Right lobe of liver (tissue), 6 donors: ENCODE measurements around the gene KCNC1. TPM values are rescaled to one million over a fixed set of nuclear protein-coding genes. Genes with fewer than 3 reads are reported as not detected.

Source experiments
- ATAC-seq, 4 donors: fragments of 200-7000 bp; cut with Tn5 transposase; one replicate each; pipeline ENCODE4 v1.9.1; 2020; ENCODE audit warnings: mild to moderate bottlenecking in 4 of 4, moderate library complexity in 4 of 4
- DNase-seq, 3 donors: peaks; one replicate each; pipeline ENCODE4 v3.0.0-alpha.2; 2020
- H3K27ac ChIP-seq, 3 donors: fragments of 200-600 bp; one replicate each; pipeline ENCODE4 v1.8.0; 2022
- H3K27me3 ChIP-seq, 2 donors: fragments of 200-600 bp; one replicate each; pipeline ENCODE4 v1.8.0; 2022
- H3K36me3 ChIP-seq, 4 donors: fragments of 200-600 bp; sonication (generic) in 1 of 4; one replicate each; pipeline versions ENCODE4 v1.5.1 to v1.8.0; 2017 to 2022; ENCODE audit warnings: control low read depth in 1 of 4
- H3K4me1 ChIP-seq, 4 donors: fragments of 200-600 bp; sonication (generic) in 1 of 4; one replicate each; pipeline versions ENCODE4 v1.5.1 to v1.8.0; 2017 to 2022; ENCODE audit warnings: control low read depth in 1 of 4
- H3K4me3 ChIP-seq, 3 donors: fragments of 200-600 bp; one replicate each; pipeline ENCODE4 v1.8.0; 2022
- H3K9me3 ChIP-seq, 4 donors: fragments of 200-600 bp; sonication (generic) in 1 of 4; one replicate each; pipeline versions ENCODE4 v1.5.1 to v1.8.0; 2017 to 2022; ENCODE audit warnings: control low read depth in 1 of 4
- POLR2A ChIP-seq: fragments of 450-650 bp; IDR thresholded peaks from one replicate; pipeline ENCODE4 v1.6.1; 2017; ENCODE audit warnings: antibody characterized with exemption, mild to moderate bottlenecking
- WGBS: methylation state at CpG from one replicate; pipeline ENCODE4 v1.1.6; 2018; ENCODE audit warnings: low coverage, low lambda C conversion rate; ENCODE audit not compliant: insufficient coverage; ENCODE audit errors: missing lambda C conversion rate; 5-methylcytosine and 5-hydroxymethylcytosine counted together
- intact Hi-C, 2 donors: fragments of 100-400 bp; cut with DNase I; formaldehyde crosslinking; loops; one replicate each; pipeline versions ENCODE4 v1.11.2 to v1.14.1; 2022
- total RNA-seq, 6 experiments: library from RNA; depleted of rRNA in 2 of 6; stranded (reverse); fragments of >200 nt in 2 of 6; fragmentation: NEBNext Ultra II Directional in 3 of 6; extraction: Animal tissue kit (Norgen Biotek cat#: 25700) in 3 of 6; gene quantifications; one replicate each; pipeline versions ENCODE4 v1.1.0 to v1.2.4, GENCODE V29; 2016 to 2023
- TF ChIP-seq, protein P1 (sequence below), 4 donors: fragments of 200-600 bp in 3 of 4; fragments of 450-650 bp in 1 of 4; IDR thresholded peaks; one replicate each; pipeline versions ENCODE4 v1.5.1 to v1.8.0; 2016 to 2022; ENCODE audit warnings: antibody characterized with exemption in 4 of 4, mild to moderate bottlenecking in 2 of 4
- donor health status: DM: no; HTN: yes; CAD: no.
- donor health status: DM: no; HTN: no; CAD: no.
- donor health status: DM: no; HTN: no; CAD: no.
- donor health status: DM: no; HTN: yes; CAD: no.
- donor health status: DM: no; HTN: yes; CAD: no.

Gene KCNC1
- total RNA-seq, 6 experiments from 2014 or later, result not detected

- 90% methylated on average over 2 of the region's 18 CpGs for WGBS
- Histone ChIP-seq H3K4me1 (peaks cover 0 to 4% (median under 1%) of the 10 kb centered on the region in 4 donors), H3K4me3 (no peak overlapping the region), H3K27me3 (no peaks in the 10 kb centered on the region), H3K9me3 (no peaks in the 10 kb centered on the region), H3K27ac (no peak overlapping the region), H3K36me3 (no peaks in the 10 kb centered on the region)
- intact Hi-C loops, result no loop called here
- DNase-seq, result no peak
- no peak for TF ChIP-seq POLR2A
- TF ChIP-seq, protein P1, sequence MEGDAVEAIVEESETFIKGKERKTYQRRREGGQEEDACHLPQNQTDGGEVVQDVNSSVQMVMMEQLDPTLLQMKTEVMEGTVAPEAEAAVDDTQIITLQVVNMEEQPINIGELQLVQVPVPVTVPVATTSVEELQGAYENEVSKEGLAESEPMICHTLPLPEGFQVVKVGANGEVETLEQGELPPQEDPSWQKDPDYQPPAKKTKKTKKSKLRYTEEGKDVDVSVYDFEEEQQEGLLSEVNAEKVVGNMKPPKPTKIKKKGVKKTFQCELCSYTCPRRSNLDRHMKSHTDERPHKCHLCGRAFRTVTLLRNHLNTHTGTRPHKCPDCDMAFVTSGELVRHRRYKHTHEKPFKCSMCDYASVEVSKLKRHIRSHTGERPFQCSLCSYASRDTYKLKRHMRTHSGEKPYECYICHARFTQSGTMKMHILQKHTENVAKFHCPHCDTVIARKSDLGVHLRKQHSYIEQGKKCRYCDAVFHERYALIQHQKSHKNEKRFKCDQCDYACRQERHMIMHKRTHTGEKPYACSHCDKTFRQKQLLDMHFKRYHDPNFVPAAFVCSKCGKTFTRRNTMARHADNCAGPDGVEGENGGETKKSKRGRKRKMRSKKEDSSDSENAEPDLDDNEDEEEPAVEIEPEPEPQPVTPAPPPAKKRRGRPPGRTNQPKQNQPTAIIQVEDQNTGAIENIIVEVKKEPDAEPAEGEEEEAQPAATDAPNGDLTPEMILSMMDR (IDR thresholded peaks at IDR 0.05), result no peak
- no peak for ATAC-seq
Observed at GRCh38 chr11:17775507-17776211, 41.1 kb downstream of the KCNC1 start.

DNA sequence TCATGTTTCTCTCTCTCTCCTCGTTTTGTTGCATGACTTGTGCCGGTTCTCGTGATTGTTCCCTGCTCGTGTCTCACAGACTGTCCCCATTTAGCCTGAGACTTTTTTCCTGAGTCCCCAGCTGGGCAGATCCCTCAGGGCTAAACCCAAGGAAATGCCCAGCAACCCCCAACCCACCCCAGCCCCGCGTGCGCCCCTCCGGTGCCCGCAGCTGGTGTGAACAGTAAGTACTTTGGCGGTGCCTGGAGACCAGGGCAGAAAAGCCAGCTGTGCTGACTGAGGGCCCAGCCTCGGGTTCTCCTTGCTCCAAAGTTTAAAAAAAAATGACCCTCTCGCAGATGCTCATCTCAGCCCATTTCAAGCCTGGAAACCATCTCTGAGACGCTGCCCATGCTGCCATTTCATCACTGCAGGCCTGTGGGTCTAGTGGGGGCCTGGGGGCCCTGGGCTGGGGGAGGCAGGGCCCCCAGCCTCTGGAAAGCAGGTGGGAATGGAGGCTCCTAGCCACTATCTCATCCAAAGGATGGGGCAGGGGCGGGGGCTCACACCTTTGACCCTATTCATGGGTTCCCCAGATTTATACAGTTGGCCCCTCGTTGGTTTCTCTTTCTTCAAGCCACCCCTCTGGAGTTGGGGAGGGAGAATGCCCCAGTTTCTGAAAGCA is 41.8 kb downstream of the KCNC1 start:
- intact Hi-C loops, result no loop called here
- 92% methylated on average over 7 of the region's 15 CpGs for WGBS

DNA sequence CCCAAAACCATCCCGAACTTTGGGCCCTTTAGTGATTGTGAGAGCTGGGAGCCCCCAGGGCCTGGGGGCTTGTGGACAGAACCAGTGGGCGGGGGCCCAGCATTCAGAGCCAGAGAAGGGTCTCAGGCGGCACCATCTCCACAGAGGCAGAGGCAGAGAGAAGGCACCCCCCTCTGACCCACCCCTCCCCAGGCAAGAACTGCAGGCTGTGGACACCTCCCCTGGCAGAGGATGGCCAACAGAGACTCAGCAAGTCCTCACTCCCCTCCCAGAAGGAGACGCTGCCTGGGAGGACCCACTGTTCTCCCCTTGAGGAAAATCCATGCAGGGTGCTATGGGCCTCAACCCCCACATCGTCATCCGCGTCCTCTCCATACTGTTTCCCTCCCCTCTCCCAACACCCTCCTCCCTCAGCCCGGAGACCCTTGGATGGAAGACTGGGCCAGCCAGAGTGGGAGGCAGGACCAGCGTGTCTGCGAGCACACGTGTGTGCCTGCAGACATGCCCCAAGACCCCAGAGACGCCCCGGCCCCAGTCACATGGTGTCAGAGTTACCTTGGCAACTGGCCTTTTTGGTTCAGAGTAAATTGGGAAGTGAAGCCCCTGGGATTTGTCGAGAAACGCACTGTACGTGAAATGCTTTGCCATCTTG is 42.6 kb downstream of the KCNC1 start:
- Histone ChIP-seq H3K9me3 (no peaks in the 10 kb centered on the region), H3K27me3 (no peaks in the 10 kb centered on the region), H3K36me3 (no peaks in the 10 kb centered on the region), H3K4me1 (peaks cover 0 to under 1% (median 0%) of the 10 kb centered on the region in 4 donors), H3K27ac (no peak overlapping the region), H3K4me3 (no peak overlapping the region)
- ATAC-seq (no peak), DNase-seq (no peak)
- WGBS, result 91% methylated on average over 5 of the region's 16 CpGs
- intact Hi-C loops, result no loop called here
- no peak for TF ChIP-seq POLR2A
- TF ChIP-seq, protein P1 (IDR thresholded peaks at IDR 0.05), result no peak

More for the DNA sequence above, 41.8 kb downstream of the KCNC1 start:
- no peaks in the 10 kb centered on the region for H3K9me3 ChIP-seq
- H3K27me3 ChIP-seq, result no peaks in the 10 kb centered on the region
- H3K27ac ChIP-seq, result no peak overlapping the region
- TF ChIP-seq POLR2A, result no peak
- TF ChIP-seq, protein P1 (IDR thresholded peaks at IDR 0.05), result no peak
- H3K36me3 ChIP-seq, result no peaks in the 10 kb centered on the region
- H3K4me3 ChIP-seq, result no peak overlapping the region
- ATAC-seq (no peak), DNase-seq (no peak)
- no peaks in the 10 kb centered on the region for H3K4me1 ChIP-seq

GRCh38 chr11:17777738-17778091 is 43.1 kb downstream of the KCNC1 start:
- H3K27me3 ChIP-seq, result no peaks in the 10 kb centered on the region
- 83% methylated on average over 5 of the region's 13 CpGs for WGBS
- no peak overlapping the region for H3K27ac ChIP-seq
- intact Hi-C loops, result no loop called here
- H3K9me3 ChIP-seq, result no peaks in the 10 kb centered on the region
- no peak for ATAC-seq
- no peak for DNase-seq
- peaks cover 0 to 3% (median 0%) of the 10 kb centered on the region in 4 donors for H3K4me1 ChIP-seq
- no peak overlapping the region for H3K4me3 ChIP-seq
- TF ChIP-seq, protein P1 (IDR thresholded peaks at IDR 0.05), result no peak
- no peak for TF ChIP-seq POLR2A
- no peaks in the 10 kb centered on the region for H3K36me3 ChIP-seq
